Measurements from ENCODE around the gene TMEM256. TPM values are rescaled to one million over a fixed set of nuclear protein-coding genes. Genes with fewer than 3 reads are reported as not detected.
A peak's percentile ranks its signal among the peaks of the same experiment; 100 is the strongest.

Gene TMEM256
- polyA plus RNA-seq, 3 donors, result 39.2 to 81.4 (median 72.6) TPM

DNA sequence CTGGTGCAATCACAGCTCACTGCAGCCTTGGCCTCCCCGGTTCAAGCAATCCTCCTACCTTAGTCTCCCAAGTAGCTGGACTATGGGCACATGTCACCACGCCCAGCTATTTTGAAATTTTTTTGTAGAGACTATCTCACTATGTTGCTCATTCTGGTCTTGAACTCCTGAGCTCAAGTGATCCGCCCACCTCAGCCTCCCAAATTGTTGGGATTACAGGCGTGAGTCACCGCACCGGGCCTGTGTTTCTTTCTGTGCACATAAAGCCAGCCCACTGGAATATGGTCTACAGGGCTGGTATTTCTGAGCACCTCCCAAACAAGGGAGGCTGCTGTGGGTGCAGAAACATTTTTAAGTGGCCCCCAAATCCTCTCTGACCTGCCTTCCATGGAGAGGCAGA lies 40.6 kb downstream of the TMEM256 start:
- Histone ChIP-seq H3K36me3 (replicated peaks in 1 of 2; ENCODE audit: control insufficient read depth in 1 of 2, insufficient read depth in 2 of 2, low read length in 2 of 2) (no peaks in the 10 kb centered on the region), H3K4me2 (replicated peaks; ENCODE audit: extremely low read depth, low read length, poor library complexity, severe bottlenecking) (no peak overlapping the region), H3K79me2 (ENCODE audit: insufficient read depth, low read length) (no peaks in the 10 kb centered on the region), H3K27ac (ENCODE audit: low read depth in 1 of 2, low read length in 2 of 2) (no peak overlapping the region), H3K27me3 (ENCODE audit: control insufficient read depth in 2 of 2, insufficient read depth in 2 of 2, low read length in 2 of 2) (no peaks in the 10 kb centered on the region), H3K4me1 (ENCODE audit: control insufficient read depth in 1 of 2, insufficient read depth in 2 of 2, low read length in 2 of 2) (no peaks in the 10 kb centered on the region), H3K9me3 (replicated peaks in 1 of 2; ENCODE audit: control insufficient read depth in 1 of 2, insufficient read depth in 1 of 2, low read length in 2 of 2) (no peaks in the 10 kb centered on the region), H3K9ac (ENCODE audit: insufficient read depth, low read length, poor library complexity, severe bottlenecking) (no peak overlapping the region), H3K4me3 (replicated peaks in 1 of 3; ENCODE audit: low read depth in 2 of 3, low read length in 3 of 3) (no peak overlapping the region), H2AFZ (ENCODE audit: insufficient read depth, low read depth, low read length, poor library complexity, severe bottlenecking) (no peak overlapping the region), H4K20me1 (ENCODE audit: insufficient read depth, low read length) (no peaks in the 10 kb centered on the region)
- DNase-seq, result no peak
- Mint-ChIP-seq H3K4me1 (no peaks in the 10 kb centered on the region), H3K9me3 (no peaks in the 10 kb centered on the region), H3K27ac (peak overlapping the region in 1 of 7 donors; percentile 14), H3K4me3 (no peak overlapping the region), H3K36me3 (no peaks in the 10 kb centered on the region), H3K27me3 (ENCODE audit: low read depth in 3 of 3) (peaks cover 3 to 12% (median 4%) of the 10 kb centered on the region in 3 donors)
- 94% methylated on average over 6 of the region's 6 CpGs for WGBS (ENCODE audit: insufficient coverage)
- TF ChIP-seq, protein P1, sequence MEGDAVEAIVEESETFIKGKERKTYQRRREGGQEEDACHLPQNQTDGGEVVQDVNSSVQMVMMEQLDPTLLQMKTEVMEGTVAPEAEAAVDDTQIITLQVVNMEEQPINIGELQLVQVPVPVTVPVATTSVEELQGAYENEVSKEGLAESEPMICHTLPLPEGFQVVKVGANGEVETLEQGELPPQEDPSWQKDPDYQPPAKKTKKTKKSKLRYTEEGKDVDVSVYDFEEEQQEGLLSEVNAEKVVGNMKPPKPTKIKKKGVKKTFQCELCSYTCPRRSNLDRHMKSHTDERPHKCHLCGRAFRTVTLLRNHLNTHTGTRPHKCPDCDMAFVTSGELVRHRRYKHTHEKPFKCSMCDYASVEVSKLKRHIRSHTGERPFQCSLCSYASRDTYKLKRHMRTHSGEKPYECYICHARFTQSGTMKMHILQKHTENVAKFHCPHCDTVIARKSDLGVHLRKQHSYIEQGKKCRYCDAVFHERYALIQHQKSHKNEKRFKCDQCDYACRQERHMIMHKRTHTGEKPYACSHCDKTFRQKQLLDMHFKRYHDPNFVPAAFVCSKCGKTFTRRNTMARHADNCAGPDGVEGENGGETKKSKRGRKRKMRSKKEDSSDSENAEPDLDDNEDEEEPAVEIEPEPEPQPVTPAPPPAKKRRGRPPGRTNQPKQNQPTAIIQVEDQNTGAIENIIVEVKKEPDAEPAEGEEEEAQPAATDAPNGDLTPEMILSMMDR (IDR thresholded peaks at IDR 0.05), result no peak
- intact Hi-C loops (cut with micrococcal nuclease), result no loop called here

DNA sequence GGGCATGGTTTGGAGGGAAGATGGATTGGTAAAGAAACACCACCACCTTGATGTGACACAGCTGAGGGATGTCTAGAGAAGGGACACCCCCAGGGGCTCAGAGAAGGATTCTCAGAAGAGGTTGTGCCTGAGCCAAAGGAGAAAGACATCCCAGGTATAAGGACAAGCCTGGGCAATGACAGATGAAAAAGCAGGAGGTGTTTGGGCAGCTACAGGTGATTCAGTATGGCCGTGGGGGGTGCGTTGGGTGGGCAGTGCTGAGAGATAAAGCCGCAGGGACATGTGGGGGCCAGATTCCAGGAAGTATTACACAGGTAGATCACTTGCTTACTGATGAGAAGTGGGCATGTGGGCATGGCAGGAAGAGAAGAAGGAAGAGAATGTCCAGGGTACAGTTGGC lies 42.0 kb downstream of the TMEM256 start:
- H3K4me3 Mint-ChIP-seq, result no peak overlapping the region
- H3K4me1 Mint-ChIP-seq, result no peaks in the 10 kb centered on the region
- Histone ChIP-seq H2AFZ (ENCODE audit: insufficient read depth, low read depth, low read length, poor library complexity, severe bottlenecking) (no peak overlapping the region), H3K9me3 (replicated peaks in 1 of 2; ENCODE audit: control insufficient read depth in 1 of 2, insufficient read depth in 1 of 2, low read length in 2 of 2) (no peaks in the 10 kb centered on the region), H3K4me2 (replicated peaks; ENCODE audit: extremely low read depth, low read length, poor library complexity, severe bottlenecking) (no peak overlapping the region), H3K27ac (ENCODE audit: low read depth in 1 of 2, low read length in 2 of 2) (no peak overlapping the region), H4K20me1 (ENCODE audit: insufficient read depth, low read length) (no peaks in the 10 kb centered on the region), H3K4me3 (replicated peaks in 1 of 3; ENCODE audit: low read depth in 2 of 3, low read length in 3 of 3) (no peak overlapping the region), H3K79me2 (ENCODE audit: insufficient read depth, low read length) (no peaks in the 10 kb centered on the region), H3K4me1 (ENCODE audit: control insufficient read depth in 1 of 2, insufficient read depth in 2 of 2, low read length in 2 of 2) (no peaks in the 10 kb centered on the region), H3K36me3 (replicated peaks in 1 of 2; ENCODE audit: control insufficient read depth in 1 of 2, insufficient read depth in 2 of 2, low read length in 2 of 2) (no peaks in the 10 kb centered on the region), H3K9ac (ENCODE audit: insufficient read depth, low read length, poor library complexity, severe bottlenecking) (no peak overlapping the region), H3K27me3 (ENCODE audit: control insufficient read depth in 2 of 2, insufficient read depth in 2 of 2, low read length in 2 of 2) (no peaks in the 10 kb centered on the region)
- no peak overlapping the region for H3K27ac Mint-ChIP-seq
- intact Hi-C loops (cut with micrococcal nuclease), result no loop called here
- WGBS (ENCODE audit: insufficient coverage), result 60% methylated on average over 3 of the region's 3 CpGs
- peaks cover 0 to 8% (median 3%) of the 10 kb centered on the region in 3 donors for H3K27me3 Mint-ChIP-seq (ENCODE audit: low read depth in 3 of 3)
- H3K36me3 Mint-ChIP-seq, result no peaks in the 10 kb centered on the region
- H3K9me3 Mint-ChIP-seq, result no peaks in the 10 kb centered on the region
- DNase-seq, result no peak
- TF ChIP-seq, protein P1 (IDR thresholded peaks at IDR 0.05), result no peak

Data from CD14-positive monocyte (primary cell).